ENCODE measurements around the gene SEMG1. TPM values are rescaled to one million over a fixed set of nuclear protein-coding genes. Genes with fewer than 3 reads are reported as not detected.

SEMG1 gene
- total and polyA plus RNA-seq, 9 donors: not detected

GRCh38 chr20:45251884-45252560, 45.2 kb downstream of the SEMG1 start:
- Histone ChIP-seq H3K27ac (ENCODE audit: low read length) (no peak overlapping the region), H3K27me3 (ENCODE audit: control insufficient read depth, insufficient read depth, low read length) (peaks cover 4% of the 10 kb centered on the region), H3K4me1 (ENCODE audit: control insufficient read depth, insufficient read depth, low read length) (no peaks in the 10 kb centered on the region), H3K36me3 (ENCODE audit: control insufficient read depth, insufficient read depth, low read length) (no peaks in the 10 kb centered on the region), H3K4me3 (ENCODE audit: low read length) (no peak overlapping the region), H3K9me3 (replicated peaks; ENCODE audit: control insufficient read depth, low read depth, low read length) (no peaks in the 10 kb centered on the region)
- WGBS (ENCODE audit: insufficient coverage): 40% methylated on average over 2 of the region's 5 CpGs
- no peak for DNase-seq

GRCh38 chr20:45253261-45253660, 46.4 kb downstream of the SEMG1 start:
- H3K9me3 ChIP-seq (replicated peaks; ENCODE audit: control insufficient read depth, low read depth, low read length): no peaks in the 10 kb centered on the region
- DNase-seq: no peak
- 71% methylated on average over 4 of the region's 4 CpGs for WGBS (ENCODE audit: insufficient coverage)
- H3K27ac ChIP-seq (ENCODE audit: low read length): no peak overlapping the region
- H3K4me1 ChIP-seq (ENCODE audit: control insufficient read depth, insufficient read depth, low read length): no peaks in the 10 kb centered on the region
- peaks cover 4% of the 10 kb centered on the region for H3K27me3 ChIP-seq (ENCODE audit: control insufficient read depth, insufficient read depth, low read length)
- no peaks in the 10 kb centered on the region for H3K36me3 ChIP-seq (ENCODE audit: control insufficient read depth, insufficient read depth, low read length)
- no peak overlapping the region for H3K4me3 ChIP-seq (ENCODE audit: low read length)

- peak; percentile 2 for DNase-seq
- 50% methylated on average over 1 of the region's 7 CpGs for WGBS (ENCODE audit: insufficient coverage)
- Histone ChIP-seq H3K4me3 (ENCODE audit: low read length) (no peak within 1 kb of the TSS), H3K36me3 (ENCODE audit: control insufficient read depth, insufficient read depth, low read length) (no peaks in the 10 kb centered on the region), H3K9me3 (replicated peaks; ENCODE audit: control insufficient read depth, low read depth, low read length) (no peaks in the 10 kb centered on the region), H3K27ac (ENCODE audit: low read length) (no peak within 1 kb of the TSS), H3K27me3 (ENCODE audit: control insufficient read depth, insufficient read depth, low read length) (peaks cover 4% of the 10 kb centered on the region), H3K4me1 (ENCODE audit: control insufficient read depth, insufficient read depth, low read length) (no peaks in the 10 kb centered on the region)
These were observed 47.8 kb downstream of the SEMG1 start, which contains the start of gene SLPI for GRCh38 chr20:45254383-45255262. TSS of gene SLPI (minus strand) at chr20:45254564. CDS start at chr20:45254543, 21 bp downstream.

DNA sequence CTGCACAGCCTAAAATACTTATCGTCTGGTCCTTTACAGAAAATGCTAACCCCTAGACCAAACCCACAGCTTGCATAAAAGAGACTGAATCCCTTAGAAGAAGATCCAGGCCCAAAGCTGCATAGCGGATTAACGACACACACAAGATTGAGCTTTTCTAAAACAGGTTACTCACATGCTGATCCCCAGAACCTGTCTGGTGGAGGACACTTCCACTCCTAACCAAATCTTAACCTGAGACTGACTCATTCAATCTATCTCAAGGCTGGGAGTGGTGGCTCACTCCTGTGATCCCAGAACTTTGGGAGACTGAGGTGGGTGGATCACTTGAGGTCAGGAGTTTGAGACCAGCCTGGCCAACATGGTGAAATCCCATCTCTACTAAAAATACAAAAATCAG, 50.3 kb downstream of the SEMG1 start:
- DNase-seq: no peak
- no peaks in the 10 kb centered on the region for H3K9me3 ChIP-seq (replicated peaks; ENCODE audit: control insufficient read depth, low read depth, low read length)
- WGBS (ENCODE audit: insufficient coverage): 80% methylated on average over 1 of the region's 3 CpGs
- H3K4me1 ChIP-seq (ENCODE audit: control insufficient read depth, insufficient read depth, low read length): no peaks in the 10 kb centered on the region
- no peaks in the 10 kb centered on the region for H3K36me3 ChIP-seq (ENCODE audit: control insufficient read depth, insufficient read depth, low read length)
- peaks cover 5% of the 10 kb centered on the region for H3K27me3 ChIP-seq (ENCODE audit: control insufficient read depth, insufficient read depth, low read length)
- no peak overlapping the region for H3K27ac ChIP-seq (ENCODE audit: low read length)
- H3K4me3 ChIP-seq (ENCODE audit: low read length): no peak overlapping the region

- H3K36me3 ChIP-seq (ENCODE audit: control insufficient read depth, insufficient read depth, low read length): no peaks in the 10 kb centered on the region
- H3K4me3 ChIP-seq (ENCODE audit: low read length): no peak overlapping the region
- DNase-seq: no peak
- no peaks in the 10 kb centered on the region for H3K9me3 ChIP-seq (replicated peaks; ENCODE audit: control insufficient read depth, low read depth, low read length)
- no peak overlapping the region for H3K27ac ChIP-seq (ENCODE audit: low read length)
- 80% methylated on average over 1 of the region's 7 CpGs for WGBS (ENCODE audit: insufficient coverage)
- H3K4me1 ChIP-seq (ENCODE audit: control insufficient read depth, insufficient read depth, low read length): no peaks in the 10 kb centered on the region
- H3K27me3 ChIP-seq (ENCODE audit: control insufficient read depth, insufficient read depth, low read length): peaks cover 5% of the 10 kb centered on the region
These were observed 50.9 kb downstream of the SEMG1 start for GRCh38 chr20:45257711-45258110.

DNA sequence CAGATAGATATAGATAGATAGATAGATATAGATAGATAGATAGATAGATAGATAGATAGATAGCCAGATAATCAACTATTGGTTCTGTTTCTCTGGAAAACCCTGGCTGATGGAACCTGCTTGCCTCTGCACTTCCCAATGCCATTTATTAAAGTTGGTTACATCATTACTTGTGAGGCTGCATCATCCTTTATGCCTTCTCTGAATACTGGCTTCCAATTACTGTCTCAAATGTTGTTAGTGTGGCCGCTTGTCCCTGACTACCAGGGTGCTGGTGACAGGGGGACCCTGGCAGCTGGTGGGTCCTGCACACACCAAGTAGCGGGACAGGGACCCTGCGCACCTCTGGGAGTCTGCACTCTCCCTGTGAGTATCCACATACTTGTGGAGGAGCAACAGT, 51.4 kb downstream of the SEMG1 start:
- Histone ChIP-seq H3K36me3 (ENCODE audit: control insufficient read depth, insufficient read depth, low read length) (no peaks in the 10 kb centered on the region), H3K27me3 (ENCODE audit: control insufficient read depth, insufficient read depth, low read length) (peaks cover 2% of the 10 kb centered on the region), H3K9me3 (replicated peaks; ENCODE audit: control insufficient read depth, low read depth, low read length) (no peaks in the 10 kb centered on the region), H3K27ac (ENCODE audit: low read length) (no peak overlapping the region), H3K4me1 (ENCODE audit: control insufficient read depth, insufficient read depth, low read length) (no peaks in the 10 kb centered on the region), H3K4me3 (ENCODE audit: low read length) (no peak overlapping the region)
- no peak for DNase-seq
- WGBS (ENCODE audit: insufficient coverage): no CpG with 5 or more reads among the region's 3 CpGs

GRCh38 chr20:45258664-45259063, 51.8 kb downstream of the SEMG1 start:
- Histone ChIP-seq H3K4me3 (ENCODE audit: low read length) (no peak overlapping the region), H3K4me1 (ENCODE audit: control insufficient read depth, insufficient read depth, low read length) (no peaks in the 10 kb centered on the region), H3K27me3 (ENCODE audit: control insufficient read depth, insufficient read depth, low read length) (peaks cover 2% of the 10 kb centered on the region), H3K36me3 (ENCODE audit: control insufficient read depth, insufficient read depth, low read length) (no peaks in the 10 kb centered on the region), H3K27ac (ENCODE audit: low read length) (no peak overlapping the region), H3K9me3 (replicated peaks; ENCODE audit: control insufficient read depth, low read depth, low read length) (no peaks in the 10 kb centered on the region)
- 0% methylated on average over 1 of the region's 2 CpGs for WGBS (ENCODE audit: insufficient coverage)
- no peak for DNase-seq

Other genes starting within 250 kb of the SEMG1 start
- gene TOMM34, start 246.6 kb upstream of the SEMG1 start, total RNA-seq: 9.7 TPM
- 10 to 100 TPM; 12.4 to 17.9 (median 14.8) TPM for gene TOMM34, start 246.6 kb upstream of the SEMG1 start, polyA plus RNA-seq (ENCODE audit: insufficient read depth in 1 of 8, insufficient read length in 8 of 8, low replicate concordance in 1 of 8)
- gene STK4, start 240.5 kb upstream of the SEMG1 start, total RNA-seq: 11.2 TPM
- gene STK4, start 240.5 kb upstream of the SEMG1 start, polyA plus RNA-seq (ENCODE audit: insufficient read depth in 1 of 8, insufficient read length in 8 of 8, low replicate concordance in 1 of 8): 10 to 100 TPM in 1 of 8 donors, 1 to 10 TPM in 7; 7.7 to 11.7 (median 8.7) TPM
- gene KCNS1, start 105.9 kb upstream of the SEMG1 start, total RNA-seq: 0.04 TPM
- gene KCNS1, start 105.9 kb upstream of the SEMG1 start, polyA plus RNA-seq (ENCODE audit: insufficient read depth in 1 of 8, insufficient read length in 8 of 8, low replicate concordance in 1 of 8): under 1 TPM; 0.08 to 0.17 (median 0.09) TPM
- gene WFDC5, start 91.9 kb upstream of the SEMG1 start, total RNA-seq: not detected
- gene WFDC5, start 91.9 kb upstream of the SEMG1 start, polyA plus RNA-seq (ENCODE audit: insufficient read depth in 1 of 8, insufficient read length in 8 of 8, low replicate concordance in 1 of 8): under 1 TPM in 1 of 8 donors, not detected in 7; 0.32 TPM
- gene WFDC12, start 82.6 kb upstream of the SEMG1 start, total RNA-seq: not detected
- not detected for gene WFDC12, start 82.6 kb upstream of the SEMG1 start, polyA plus RNA-seq (ENCODE audit: insufficient read depth in 1 of 8, insufficient read length in 8 of 8, low replicate concordance in 1 of 8)
- gene PI3, start 32.1 kb upstream of the SEMG1 start, total RNA-seq: not detected
- gene PI3, start 32.1 kb upstream of the SEMG1 start, polyA plus RNA-seq (ENCODE audit: insufficient read depth in 1 of 8, insufficient read length in 8 of 8, low replicate concordance in 1 of 8): under 1 TPM in 3 of 8 donors, not detected in 5; 0.44 to 0.82 (median 0.71) TPM
- not detected for gene SEMG2, start 14.3 kb downstream of the SEMG1 start, total RNA-seq
- under 1 TPM in 1 of 8 donors, not detected in 7; 0.06 TPM for gene SEMG2, start 14.3 kb downstream of the SEMG1 start, polyA plus RNA-seq (ENCODE audit: insufficient read depth in 1 of 8, insufficient read length in 8 of 8, low replicate concordance in 1 of 8)
- 0.13 TPM for gene SLPI, start 47.5 kb downstream of the SEMG1 start, total RNA-seq
- gene SLPI, start 47.5 kb downstream of the SEMG1 start, polyA plus RNA-seq (ENCODE audit: insufficient read depth in 1 of 8, insufficient read length in 8 of 8, low replicate concordance in 1 of 8): under 1 TPM in 5 of 8 donors, not detected in 3; 0.30 to 0.89 (median 0.54) TPM
- not detected for gene RBPJL, start 99.8 kb downstream of the SEMG1 start, total RNA-seq
- gene RBPJL, start 99.8 kb downstream of the SEMG1 start, polyA plus RNA-seq (ENCODE audit: insufficient read depth in 1 of 8, insufficient read length in 8 of 8, low replicate concordance in 1 of 8): under 1 TPM in 1 of 8 donors, not detected in 7; 0.17 TPM
- gene MATN4, start 101.3 kb downstream of the SEMG1 start, total RNA-seq: 0.58 TPM
- 1 to 10 TPM in 1 of 8 donors, under 1 TPM in 7; 0.21 to 1.1 (median 0.70) TPM for gene MATN4, start 101.3 kb downstream of the SEMG1 start, polyA plus RNA-seq (ENCODE audit: insufficient read depth in 1 of 8, insufficient read length in 8 of 8, low replicate concordance in 1 of 8)
- gene SDC4, start 141.4 kb downstream of the SEMG1 start, total RNA-seq: 6.0 TPM
- 10 to 100 TPM in 2 of 8 donors, 1 to 10 TPM in 6; 5.4 to 14.1 (median 8.2) TPM for gene SDC4, start 141.4 kb downstream of the SEMG1 start, polyA plus RNA-seq (ENCODE audit: insufficient read depth in 1 of 8, insufficient read length in 8 of 8, low replicate concordance in 1 of 8)
- 10.1 TPM for gene SYS1, start 156.1 kb downstream of the SEMG1 start, total RNA-seq
- gene SYS1, start 156.1 kb downstream of the SEMG1 start, polyA plus RNA-seq (ENCODE audit: insufficient read depth in 1 of 8, insufficient read length in 8 of 8, low replicate concordance in 1 of 8): 10 to 100 TPM; 14.1 to 20.0 (median 16.2) TPM
- gene TP53TG5, start 171.3 kb downstream of the SEMG1 start, total RNA-seq: not detected
- 1 to 10 TPM in 1 of 8 donors, under 1 TPM in 7; 0.19 to 1.3 (median 0.72) TPM for gene TP53TG5, start 171.3 kb downstream of the SEMG1 start, polyA plus RNA-seq (ENCODE audit: insufficient read depth in 1 of 8, insufficient read length in 8 of 8, low replicate concordance in 1 of 8)
- gene DBNDD2, start 201.3 kb downstream of the SEMG1 start, total RNA-seq: 7.3 TPM
- 10 to 100 TPM; 16.9 to 27.3 (median 20.4) TPM for gene DBNDD2, start 201.3 kb downstream of the SEMG1 start, polyA plus RNA-seq (ENCODE audit: insufficient read depth in 1 of 8, insufficient read length in 8 of 8, low replicate concordance in 1 of 8)
- gene PIGT, start 209.1 kb downstream of the SEMG1 start, total RNA-seq: 39.5 TPM
- gene PIGT, start 209.1 kb downstream of the SEMG1 start, polyA plus RNA-seq (ENCODE audit: insufficient read depth in 1 of 8, insufficient read length in 8 of 8, low replicate concordance in 1 of 8): 10 to 100 TPM; 64.0 to 78.8 (median 74.6) TPM